GM19463 (cell line): ENCODE data around the gene GRM8.

Experiments
- ATAC-seq: cut with Tn5 transposase; IDR thresholded peaks from one replicate; pipeline ENCODE4 v1.9.1; 2021; ENCODE audit warnings: mild to moderate bottlenecking, moderate library complexity; ENCODE audit not compliant: unreplicated experiment

The GRM8 gene

GRCh38 chr7:127252778-127253280 is at the start of gene GRM8:
GRM8 (minus strand) TSS chr7:127252941.
- ATAC-seq: peak; percentile 13

DNA sequence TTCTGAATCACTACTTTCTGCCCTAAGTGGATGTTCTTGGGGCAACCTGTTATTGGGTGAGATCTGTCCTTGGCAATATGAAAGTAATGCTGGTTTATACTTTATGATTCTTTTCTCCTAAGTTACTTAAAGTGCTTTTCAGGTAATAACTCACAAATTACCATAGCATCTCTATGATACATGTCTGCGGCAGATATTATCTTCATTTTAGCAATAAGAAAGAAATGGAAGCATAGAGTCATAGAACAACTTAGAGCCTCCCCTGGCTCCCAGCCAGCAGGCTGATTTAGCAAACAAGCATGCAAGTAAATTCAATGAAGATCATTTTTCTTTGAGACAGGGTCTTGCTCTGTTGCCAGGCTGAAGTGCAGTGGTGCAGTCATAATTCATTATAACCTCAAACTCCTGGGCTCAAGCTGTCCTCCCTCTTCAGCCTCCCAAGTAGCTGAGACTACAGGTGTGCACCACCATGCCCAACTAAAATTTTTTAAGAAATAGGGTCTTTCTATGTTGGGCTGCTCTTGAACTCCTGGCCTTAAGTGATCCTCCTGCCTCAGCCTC is 38.1 kb upstream of the GRM8 start:
- no peak for ATAC-seq

- no peak for ATAC-seq
Measured at GRCh38 chr7:127290116-127290655, 37.4 kb upstream of the GRM8 start.

DNA sequence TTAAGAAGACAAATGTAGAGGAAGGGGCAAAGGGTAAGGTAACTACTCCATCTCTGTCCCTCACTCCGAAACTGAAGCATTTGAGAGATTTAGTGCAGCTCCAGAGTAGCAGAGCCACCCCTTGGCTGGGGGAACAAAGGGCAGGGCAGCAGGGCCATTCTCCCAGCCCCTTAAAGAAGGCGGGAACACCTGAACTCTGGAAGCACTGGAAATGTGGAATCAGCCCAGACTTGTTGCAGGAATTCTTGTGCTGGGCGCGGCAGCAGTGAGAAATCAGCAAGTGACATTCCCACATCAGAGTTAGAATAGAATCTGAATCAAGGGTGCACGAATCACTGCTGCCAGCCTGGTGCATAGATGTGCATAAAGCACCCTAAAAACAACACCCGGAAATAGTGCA is 34.4 kb upstream of the GRM8 start:
- no peak for ATAC-seq

DNA sequence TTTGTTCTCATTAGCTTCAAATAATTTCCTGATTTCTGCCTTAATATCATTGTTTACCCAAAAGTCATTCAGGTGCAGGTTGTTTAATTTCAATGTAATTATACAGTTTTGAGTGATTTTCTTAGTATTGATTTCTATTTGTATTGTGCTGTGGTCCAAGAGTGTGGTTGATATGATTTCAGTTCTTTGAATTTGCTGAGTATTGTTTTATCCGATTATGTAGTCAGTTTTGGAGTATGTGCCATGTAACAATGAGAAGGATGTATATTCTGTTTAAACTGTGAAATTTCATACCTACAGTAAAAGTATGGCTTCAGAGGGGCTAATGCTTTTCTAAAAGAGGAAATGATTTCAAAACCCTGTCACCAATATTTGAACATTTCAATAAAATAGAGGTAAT is 17.4 kb upstream of the GRM8 start:
- no peak for ATAC-seq

DNA sequence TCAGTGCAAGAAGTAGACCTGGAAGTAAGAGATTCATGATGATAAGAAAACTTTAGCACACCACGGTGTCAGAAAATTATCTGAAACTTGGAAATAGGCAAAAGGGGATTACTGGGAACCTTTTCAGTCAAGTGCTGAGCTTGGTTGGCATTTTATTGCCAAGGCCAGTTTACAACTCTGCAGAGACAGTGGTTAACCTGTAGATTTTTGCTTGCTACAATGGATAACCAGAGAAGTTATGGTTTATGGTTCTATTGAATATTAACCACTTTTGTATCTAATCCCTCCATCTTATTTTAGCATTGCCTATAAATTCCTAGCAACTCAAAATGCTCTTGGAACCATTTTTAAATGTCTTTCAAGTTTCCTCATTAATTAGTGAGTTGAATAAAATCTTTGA is 13.3 kb upstream of the GRM8 start:
- no peak for ATAC-seq

- no peak for ATAC-seq
Measured at GRCh38 chr7:127264219-127264618, 11.5 kb upstream of the GRM8 start.

DNA sequence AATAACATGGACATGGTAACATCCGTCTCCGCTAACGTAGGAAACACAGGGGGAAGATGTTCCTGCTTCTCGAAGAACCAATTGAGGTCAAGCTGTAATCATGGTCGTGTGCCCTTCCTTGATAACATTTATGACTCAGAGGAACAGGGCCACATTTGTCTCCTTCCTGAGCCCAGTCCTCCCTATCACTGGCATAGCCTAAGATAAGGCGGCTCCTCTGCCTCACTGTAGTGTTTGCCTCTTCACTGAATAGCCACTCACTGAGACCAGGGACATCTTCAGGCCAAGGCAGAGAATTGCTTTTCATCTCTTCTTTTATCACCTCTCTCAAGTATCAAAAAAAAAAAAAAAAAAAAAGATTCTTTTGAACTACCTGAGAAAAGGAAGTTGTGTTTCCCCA is 5.4 kb upstream of the GRM8 start:
- no peak for ATAC-seq

GRCh38 chr7:127257086-127257485 is 4.3 kb upstream of the GRM8 start:
- ATAC-seq: no peak

GRCh38 chr7:127256041-127256725 is 3.4 kb upstream of the GRM8 start:
- ATAC-seq: no peak

- no peak for ATAC-seq
Measured at GRCh38 chr7:127254163-127254684, 1.5 kb upstream of the GRM8 start.

GRCh38 chr7:127253281-127254162 is 781 bp upstream of the GRM8 start:
- ATAC-seq: peak; percentile 77

DNA sequence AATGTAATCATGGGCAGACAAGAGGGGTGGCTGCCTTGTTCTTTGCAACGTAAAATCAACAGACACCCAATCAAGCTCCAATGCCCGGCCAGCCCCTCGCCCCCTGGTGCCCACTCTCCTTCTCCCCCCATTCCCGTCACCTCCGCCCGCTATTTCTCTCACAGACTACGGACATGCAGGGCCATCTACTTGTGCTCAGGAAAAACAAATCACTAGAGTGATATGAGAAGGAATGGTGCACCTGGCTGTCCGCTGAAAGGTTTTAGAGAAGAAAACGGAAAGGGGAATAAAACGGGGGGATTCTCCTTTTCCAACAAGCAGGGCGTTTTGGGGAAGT is 396 bp downstream of the GRM8 start:
- no peak for ATAC-seq

DNA sequence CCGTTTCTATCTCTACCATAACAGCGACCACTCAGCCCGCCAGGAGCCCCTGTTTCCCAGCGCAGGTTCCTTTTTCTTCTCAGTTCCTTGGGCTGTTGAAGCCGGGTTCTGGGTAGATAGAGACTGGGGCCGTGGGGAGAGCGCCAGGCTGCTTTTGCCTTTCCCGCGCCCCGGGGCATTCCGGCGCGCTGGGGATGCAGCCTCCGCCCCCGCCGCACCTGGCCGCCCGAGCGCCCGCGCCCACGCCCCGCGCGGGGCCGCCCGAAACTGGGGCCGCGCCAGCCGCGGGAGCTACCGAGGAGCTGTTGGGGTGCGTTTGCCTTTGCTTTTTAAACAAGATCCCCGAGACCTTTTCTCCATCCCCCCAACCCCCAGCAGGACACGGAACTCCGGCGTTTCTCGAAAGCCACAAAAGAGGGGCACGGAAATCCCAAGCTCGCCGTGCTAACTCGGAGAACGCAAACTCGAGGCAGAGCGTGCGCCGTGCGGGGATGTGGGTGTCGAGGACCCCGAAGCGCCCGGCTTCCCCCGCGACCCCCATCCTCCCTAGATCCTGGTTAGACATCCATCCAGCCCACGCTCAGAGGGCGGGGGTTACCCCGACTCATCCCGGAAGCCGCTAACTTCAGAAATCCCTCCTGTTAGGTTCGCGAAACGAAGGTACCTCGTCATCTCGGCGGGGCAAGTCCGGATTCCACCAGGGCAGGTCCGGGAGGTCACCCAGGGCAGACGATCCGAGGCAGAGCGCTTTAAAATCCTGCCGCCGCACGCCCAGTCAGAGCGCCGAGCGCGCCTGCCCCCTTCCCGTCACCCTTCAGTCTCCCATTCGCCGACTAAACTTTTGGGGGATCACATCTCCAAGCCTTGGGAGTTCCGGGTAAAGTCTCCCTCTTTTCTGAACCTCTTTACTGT is 1.0 kb downstream of the GRM8 start:
- no peak for ATAC-seq

- no peak for ATAC-seq
Measured at GRCh38 chr7:127251036-127251464, 1.7 kb downstream of the GRM8 start.

- ATAC-seq: no peak
Measured at GRCh38 chr7:127250312-127251035, 2.3 kb downstream of the GRM8 start.

DNA sequence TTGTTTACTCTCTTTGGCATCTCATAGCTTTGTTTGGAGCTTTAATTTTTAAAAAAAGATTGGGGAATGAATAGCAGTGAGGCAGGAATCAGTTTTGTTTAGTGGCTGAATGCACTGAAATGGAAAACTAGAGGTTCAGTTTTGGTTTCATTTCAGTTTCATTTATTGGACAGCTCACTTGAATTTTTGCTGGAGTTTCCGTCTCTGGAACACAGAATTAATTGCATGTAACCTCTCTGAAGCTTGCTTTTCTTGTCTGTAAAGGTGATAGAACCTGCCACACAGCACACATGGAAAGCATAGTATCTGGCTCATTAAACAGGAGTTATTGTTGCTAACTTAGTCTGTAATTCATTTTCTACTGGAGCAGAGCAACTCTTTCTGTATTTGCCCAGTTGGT is 7.1 kb downstream of the GRM8 start:
- peak; percentile 62 for ATAC-seq

DNA sequence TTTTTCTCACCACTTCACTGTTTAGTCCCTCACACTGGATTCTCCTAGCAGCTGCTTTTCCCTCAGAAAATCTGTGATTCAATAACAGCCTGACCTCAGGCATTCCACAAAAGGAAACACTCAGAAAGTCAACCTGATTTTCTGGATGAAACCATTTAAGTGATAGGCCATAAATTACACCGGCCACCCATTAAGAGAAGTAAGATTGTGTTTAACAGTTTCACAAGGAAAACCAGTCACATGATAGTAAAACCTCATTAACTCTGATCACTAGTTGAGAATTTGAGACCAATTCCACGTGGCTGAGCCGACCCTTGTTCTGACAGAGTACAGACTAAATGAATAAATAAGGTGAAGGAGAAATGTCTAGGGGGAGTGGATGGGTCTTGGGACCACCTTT is 7.7 kb downstream of the GRM8 start:
- no peak for ATAC-seq

DNA sequence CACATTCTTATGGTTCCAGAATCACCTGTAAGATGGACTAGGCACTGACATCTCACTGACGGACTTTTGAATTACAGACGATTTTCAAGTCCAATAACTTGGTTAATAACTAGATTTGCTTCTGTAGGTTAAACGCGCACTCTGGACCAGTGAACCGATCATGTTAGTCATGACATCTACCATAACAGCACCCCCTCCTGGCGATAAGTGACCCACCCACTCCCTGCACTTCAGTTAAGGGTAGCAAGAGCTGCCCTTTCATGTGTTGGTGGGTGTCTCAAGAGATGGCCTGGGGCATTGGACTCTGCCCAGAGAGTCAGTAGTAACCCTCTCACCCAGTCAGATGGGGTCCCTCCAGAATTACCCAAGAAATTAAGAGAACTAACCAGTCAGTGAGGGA is 12.9 kb downstream of the GRM8 start:
- ATAC-seq: no peak

- no peak for ATAC-seq
Measured at GRCh38 chr7:127233630-127234029, 19.1 kb downstream of the GRM8 start.
